ENCODE data around the gene PYDC2. TPM values are rescaled to one million over a fixed set of nuclear protein-coding genes. Genes with fewer than 3 reads are reported as not detected.

Gene PYDC2
- total and polyA plus RNA-seq, 2 of the 8 experiments (the other 6 are each of a cell fraction or from before 2014, with no cell fraction given): not detected

GRCh38 chr3:191470545-191470944 is 9.6 kb downstream of the PYDC2 start (continued):
- TF ChIP-seq CHD7 (IDR thresholded peaks at IDR 0.05; ENCODE audit: insufficient replicate concordance, low read length) (no peak), RNF2 (IDR thresholded peaks at IDR 0.05; ENCODE audit: borderline replicate concordance, low read depth, low read length, missing control alignments, poor library complexity, severe bottlenecking) (no peak), JUN (IDR thresholded peaks at IDR 0.05; ENCODE audit: low read depth, low read length) (no peak), USF2 (IDR thresholded peaks at IDR 0.05; ENCODE audit: low read length) (no peak), BCL11A (IDR thresholded peaks at IDR 0.05; ENCODE audit: low read depth in 2 of 2, low read length in 2 of 2) (no peak), ATF3 (IDR thresholded peaks at IDR 0.05; ENCODE audit: insufficient read depth, low read depth, low read length) (no peak), ZNF274 (IDR thresholded peaks at IDR 0.05; ENCODE audit: borderline replicate concordance, extremely low read depth, low read length) (no peak), GTF2F1 (IDR thresholded peaks at IDR 0.05; ENCODE audit: borderline replicate concordance, low read depth, low read length) (no peak)

Measured in H1 (cell line).